ENCODE data around the gene ABHD18. TPM values are rescaled to one million over a fixed set of nuclear protein-coding genes. Genes with fewer than 3 reads are reported as not detected.
"Not testable (repeated sequence)": the region's sequence is repeated elsewhere in the genome, so short reads cannot be mapped to it uniquely, and the experiment has no call there.

Gene ABHD18
- total RNA-seq, 1 donor from 2014 or later, result 10.2 TPM

- no peak for ATAC-seq
Observed at GRCh38 chr4:127988638-127989037, 23.4 kb downstream of the ABHD18 start.

GRCh38 chr4:127993151-127993550, 27.9 kb downstream of the ABHD18 start:
- DNase-seq (ENCODE audit: low spot score), result no peak
- ATAC-seq, result no peak

More at GRCh38 chr4:127988638-127989037, 23.4 kb downstream of the ABHD18 start:
- DNase-seq (ENCODE audit: low spot score), result no peak

- no peak for ATAC-seq
- DNase-seq (ENCODE audit: low spot score), result no peak
Observed at GRCh38 chr4:127995776-127996175, 30.6 kb downstream of the ABHD18 start.

GRCh38 chr4:127996521-127996920, 31.3 kb downstream of the ABHD18 start:
- DNase-seq (ENCODE audit: low spot score); ATAC-seq: not testable (repeated sequence)

- no peak for ATAC-seq
- DNase-seq (ENCODE audit: low spot score), result no peak
Observed at GRCh38 chr4:127997534-127998388, 32.6 kb downstream of the ABHD18 start.

GRCh38 chr4:128006592-128006991, 41.4 kb downstream of the ABHD18 start:
- no peak for ATAC-seq
- no peak for DNase-seq (ENCODE audit: low spot score)

- no peak for ATAC-seq
- DNase-seq (ENCODE audit: low spot score), result no peak
Observed at GRCh38 chr4:128009428-128009827, 44.2 kb downstream of the ABHD18 start.

- no peak for ATAC-seq
Observed at GRCh38 chr4:128025319-128025718, 60.1 kb downstream of the ABHD18 start.

GRCh38 chr4:128029907-128030306, 64.7 kb downstream of the ABHD18 start:
- ATAC-seq, result no peak
- DNase-seq (ENCODE audit: low spot score), result no peak

More at GRCh38 chr4:128025319-128025718, 60.1 kb downstream of the ABHD18 start:
- no peak for DNase-seq (ENCODE audit: low spot score)

GRCh38 chr4:128031756-128032384, 66.7 kb downstream of the ABHD18 start:
- ATAC-seq (peak; percentile 94), DNase-seq (ENCODE audit: low spot score) (no peak)

- DNase-seq (ENCODE audit: low spot score) (no peak), ATAC-seq (no peak)
Observed at GRCh38 chr4:128039568-128039967, 74.4 kb downstream of the ABHD18 start.

GRCh38 chr4:128047019-128047418, 81.8 kb downstream of the ABHD18 start:
- ATAC-seq; DNase-seq (ENCODE audit: low spot score): not testable (repeated sequence)

GRCh38 chr4:128047514-128047913, 82.3 kb downstream of the ABHD18 start:
- DNase-seq (ENCODE audit: low spot score); ATAC-seq: not testable (repeated sequence)

GRCh38 chr4:128051229-128051628, 86.0 kb downstream of the ABHD18 start:
- peak; percentile 14 for ATAC-seq

GRCh38 chr4:128054907-128055306, 89.7 kb downstream of the ABHD18 start:
- DNase-seq (ENCODE audit: low spot score); ATAC-seq: not testable (repeated sequence)

More at GRCh38 chr4:128051229-128051628, 86.0 kb downstream of the ABHD18 start:
- DNase-seq (ENCODE audit: low spot score), result not testable (repeated sequence)

GRCh38 chr4:128055441-128056206, 90.4 kb downstream of the ABHD18 start:
- not testable (repeated sequence) for DNase-seq (ENCODE audit: low spot score); ATAC-seq

GRCh38 chr4:128056396-128056795, 91.2 kb downstream of the ABHD18 start:
- no peak for DNase-seq (ENCODE audit: low spot score)

GRCh38 chr4:128060121-128060698, 95.0 kb downstream of the ABHD18 start:
- DNase-seq (ENCODE audit: low spot score) (no peak), ATAC-seq (peak; percentile 0)

More at GRCh38 chr4:128056396-128056795, 91.2 kb downstream of the ABHD18 start:
- no peak for ATAC-seq

GRCh38 chr4:128060699-128061565, 95.7 kb downstream of the ABHD18 start, which contains the start of gene LARP1B:
Gene LARP1B, plus strand, starts transcription at chr4:128061312. Its CDS starts 13,640 bp downstream, at chr4:128074952.
- peak; percentile 89 for ATAC-seq

More at GRCh38 chr4:128060699-128061565, 95.7 kb downstream of the ABHD18 start, which contains the start of gene LARP1B:
- DNase-seq (ENCODE audit: low spot score), result peak; percentile 99

Measured in left lobe of liver (tissue), 2 donors.